Uterus (tissue), 4 donors: ENCODE measurements around the gene CLDN6. TPM values are rescaled to one million over a fixed set of nuclear protein-coding genes. Genes with fewer than 3 reads are reported as not detected.

Source experiments
- DNase-seq, 2 donors: peaks; one replicate each; pipeline ENCODE4 v3.0.0-alpha.2; 2019 to 2020
- H3K27ac ChIP-seq, 2 donors: fragments of 200-600 bp; sonication (generic); 1 replicate in 1 of 2; 2 replicates in 1 of 2; pipeline ENCODE4 v1.5.1; 2016 to 2018
- H3K27me3 ChIP-seq, 2 donors: fragments of 200-600 bp; sonication (generic); one replicate each; pipeline ENCODE4 v1.5.1; 2018 to 2019; ENCODE audit warnings: control low read depth in 1 of 2
- H3K36me3 ChIP-seq, 2 donors: fragments of 200-600 bp; sonication (generic); one replicate each; pipeline ENCODE4 v1.5.1; 2019; ENCODE audit warnings: control low read depth in 1 of 2
- H3K4me1 ChIP-seq, 2 donors: fragments of 200-600 bp; sonication (generic); one replicate each; pipeline ENCODE4 v1.5.1; 2018 to 2019; ENCODE audit warnings: control low read depth in 1 of 2
- H3K4me3 ChIP-seq, 2 donors: fragments of 200-600 bp; sonication (generic); 1 replicate in 1 of 2; 2 replicates in 1 of 2; pipeline ENCODE4 v1.5.1; 2018 to 2019; ENCODE audit warnings: mild to moderate bottlenecking in 1 of 2
- H3K9me3 ChIP-seq, 2 donors: fragments of 200-600 bp; sonication (generic); one replicate each; pipeline ENCODE4 v1.5.1; 2019; ENCODE audit warnings: control low read depth in 1 of 2
- POLR2A ChIP-seq, 2 donors: fragments of 450-650 bp; IDR thresholded peaks; one replicate each; pipeline ENCODE4 v1.6.1; 2016; ENCODE audit warnings: antibody characterized with exemption in 2 of 2, mild to moderate bottlenecking in 1 of 2, moderate library complexity in 1 of 2
- intact Hi-C: fragments of 100-400 bp; cut with DNase I; formaldehyde crosslinking; loops from one replicate; pipeline ENCODE4 v1.15.1; 2023; ENCODE audit warnings: low total_unique reads
- total RNA-seq, 4 donors: library from RNA; depleted of rRNA in 3 of 4; stranded (reverse); fragments of >200 nt in 3 of 4; gene quantifications; one replicate each; pipeline versions ENCODE4 v1.1.0 to v1.2.4, GENCODE V29; 2014 to 2023
- TF ChIP-seq, protein P1 (sequence below), 4 experiments: fragments of 200-600 bp in 2 of 4; fragments of 450-650 bp in 2 of 4; sonication (generic) in 2 of 4; IDR thresholded peaks; one replicate each; pipeline ENCODE4 v1.5.1; 2016 to 2019; ENCODE audit warnings: antibody characterized with exemption in 4 of 4, mild to moderate bottlenecking in 2 of 4, moderate library complexity in 1 of 4
- donor health status: DM: yes; HTN: yes; CAD: no.

CLDN6 gene
- total RNA-seq, 4 donors from 2014 or later: 4.1 TPM; not detected in 3

DNA sequence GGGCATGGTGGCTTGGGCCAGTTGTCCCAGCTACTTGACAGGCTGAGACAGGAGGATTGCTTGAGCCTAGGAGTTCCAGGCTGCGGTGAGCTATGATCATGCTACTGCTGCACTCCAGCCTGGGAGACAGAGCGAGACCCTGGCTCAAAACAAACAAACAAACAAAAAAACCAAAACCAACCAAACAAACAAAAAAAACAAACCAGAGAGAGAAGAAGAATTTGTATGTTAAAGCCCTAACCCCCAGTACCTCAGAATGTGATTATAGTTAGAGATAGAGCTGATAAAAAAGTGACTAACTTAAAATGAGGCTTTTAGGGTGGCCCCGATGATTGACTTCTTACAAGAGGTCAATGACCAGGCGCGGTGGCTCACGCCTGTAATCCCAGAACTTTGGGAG is 26.7 kb upstream of the CLDN6 start:
- Histone ChIP-seq H3K27ac (no peak overlapping the region), H3K36me3 (no peaks in the 10 kb centered on the region), H3K4me1 (peaks cover 0 to 16% of the 10 kb centered on the region in 2 donors), H3K9me3 (no peaks in the 10 kb centered on the region), H3K27me3 (peaks cover 29 to 37% of the 10 kb centered on the region in 2 donors), H3K4me3 (no peak overlapping the region)
- TF ChIP-seq, protein P1, sequence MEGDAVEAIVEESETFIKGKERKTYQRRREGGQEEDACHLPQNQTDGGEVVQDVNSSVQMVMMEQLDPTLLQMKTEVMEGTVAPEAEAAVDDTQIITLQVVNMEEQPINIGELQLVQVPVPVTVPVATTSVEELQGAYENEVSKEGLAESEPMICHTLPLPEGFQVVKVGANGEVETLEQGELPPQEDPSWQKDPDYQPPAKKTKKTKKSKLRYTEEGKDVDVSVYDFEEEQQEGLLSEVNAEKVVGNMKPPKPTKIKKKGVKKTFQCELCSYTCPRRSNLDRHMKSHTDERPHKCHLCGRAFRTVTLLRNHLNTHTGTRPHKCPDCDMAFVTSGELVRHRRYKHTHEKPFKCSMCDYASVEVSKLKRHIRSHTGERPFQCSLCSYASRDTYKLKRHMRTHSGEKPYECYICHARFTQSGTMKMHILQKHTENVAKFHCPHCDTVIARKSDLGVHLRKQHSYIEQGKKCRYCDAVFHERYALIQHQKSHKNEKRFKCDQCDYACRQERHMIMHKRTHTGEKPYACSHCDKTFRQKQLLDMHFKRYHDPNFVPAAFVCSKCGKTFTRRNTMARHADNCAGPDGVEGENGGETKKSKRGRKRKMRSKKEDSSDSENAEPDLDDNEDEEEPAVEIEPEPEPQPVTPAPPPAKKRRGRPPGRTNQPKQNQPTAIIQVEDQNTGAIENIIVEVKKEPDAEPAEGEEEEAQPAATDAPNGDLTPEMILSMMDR (IDR thresholded peaks at IDR 0.05): no peak
- TF ChIP-seq POLR2A (IDR thresholded peaks at IDR 0.05): no peak
- intact Hi-C loops: no loop called here
- no peak for DNase-seq

DNA sequence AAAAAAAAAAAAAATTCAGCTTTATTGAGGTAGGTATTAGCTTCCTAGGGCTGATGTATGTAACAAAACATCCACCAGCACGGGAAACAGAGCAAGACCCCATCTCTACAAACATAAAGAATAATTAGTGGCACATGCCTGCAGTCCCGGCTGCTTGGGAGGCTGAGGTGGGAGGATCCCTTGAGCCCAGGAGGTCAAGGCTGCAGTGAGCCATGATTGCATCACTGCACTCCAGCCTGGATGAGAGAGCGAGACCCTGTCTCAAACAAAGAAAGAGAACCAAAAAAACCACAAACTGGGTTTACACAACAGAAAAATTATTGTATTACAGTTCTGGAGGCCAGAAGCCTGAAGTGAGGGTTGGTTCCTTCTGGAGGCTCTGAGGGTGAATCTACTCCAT is 24.4 kb upstream of the CLDN6 start:
- Histone ChIP-seq H3K4me1 (peaks cover 0 to 16% of the 10 kb centered on the region in 2 donors), H3K27me3 (peaks cover 29 to 46% of the 10 kb centered on the region in 2 donors), H3K9me3 (no peaks in the 10 kb centered on the region), H3K4me3 (no peak overlapping the region), H3K27ac (no peak overlapping the region), H3K36me3 (no peaks in the 10 kb centered on the region)
- TF ChIP-seq, protein P1 (IDR thresholded peaks at IDR 0.05): no peak
- TF ChIP-seq POLR2A (IDR thresholded peaks at IDR 0.05): no peak
- DNase-seq: no peak
- intact Hi-C loops: no loop called here

DNA sequence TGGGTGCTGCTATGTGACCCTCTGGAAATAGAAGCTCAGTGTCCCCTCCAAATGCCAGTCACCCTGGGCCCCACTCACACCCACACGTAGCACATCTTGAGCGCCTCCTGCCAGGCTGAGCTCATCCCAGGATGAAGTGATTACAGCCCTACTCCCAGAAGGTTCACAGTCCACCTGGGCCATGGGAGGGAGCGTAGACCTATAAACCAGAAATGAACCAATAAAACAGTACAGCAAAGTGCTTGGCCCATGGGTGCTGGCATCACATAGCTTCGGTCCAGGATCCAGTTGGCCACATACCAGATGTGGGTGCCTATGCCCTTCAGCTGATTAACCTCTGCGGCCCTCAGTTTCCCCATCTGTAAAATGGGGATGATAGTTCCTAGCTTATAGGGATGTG is 20.9 kb upstream of the CLDN6 start:
- Histone ChIP-seq H3K27ac (no peak overlapping the region), H3K9me3 (no peaks in the 10 kb centered on the region), H3K4me3 (no peak overlapping the region), H3K27me3 (peaks cover 18 to 42% of the 10 kb centered on the region in 2 donors), H3K36me3 (no peaks in the 10 kb centered on the region), H3K4me1 (no peaks in the 10 kb centered on the region)
- DNase-seq: no peak
- TF ChIP-seq POLR2A (IDR thresholded peaks at IDR 0.05): no peak
- TF ChIP-seq, protein P1 (IDR thresholded peaks at IDR 0.05): no peak
- intact Hi-C loops: no loop called here

DNA sequence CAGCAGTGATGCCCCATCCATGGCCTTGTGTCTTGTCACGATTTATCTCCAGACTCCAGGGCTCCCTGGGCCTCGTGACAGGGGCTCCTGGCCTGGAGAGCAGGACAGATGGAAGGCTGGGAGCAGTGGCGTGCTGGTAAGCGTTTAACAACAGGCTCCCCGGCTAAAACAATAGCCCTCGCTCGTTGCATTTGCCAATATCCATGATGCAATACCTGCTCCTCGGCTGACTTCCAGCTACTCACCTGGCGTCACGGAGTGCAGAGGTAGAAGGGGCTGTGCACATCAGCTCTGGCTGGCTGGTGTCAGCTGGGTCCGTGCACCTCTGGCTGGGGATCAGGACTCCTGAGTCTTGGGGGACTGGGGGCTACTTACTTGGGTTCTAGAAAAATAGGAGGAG is 20.3 kb upstream of the CLDN6 start:
- H3K4me1 ChIP-seq: no peaks in the 10 kb centered on the region
- DNase-seq: no peak
- no peaks in the 10 kb centered on the region for H3K9me3 ChIP-seq
- H3K27ac ChIP-seq: no peak overlapping the region
- H3K36me3 ChIP-seq: no peaks in the 10 kb centered on the region
- intact Hi-C loops: no loop called here
- H3K27me3 ChIP-seq: peaks cover 18 to 36% of the 10 kb centered on the region in 2 donors
- no peak overlapping the region for H3K4me3 ChIP-seq
- TF ChIP-seq, protein P1 (IDR thresholded peaks at IDR 0.05): no peak
- TF ChIP-seq POLR2A (IDR thresholded peaks at IDR 0.05): no peak

DNA sequence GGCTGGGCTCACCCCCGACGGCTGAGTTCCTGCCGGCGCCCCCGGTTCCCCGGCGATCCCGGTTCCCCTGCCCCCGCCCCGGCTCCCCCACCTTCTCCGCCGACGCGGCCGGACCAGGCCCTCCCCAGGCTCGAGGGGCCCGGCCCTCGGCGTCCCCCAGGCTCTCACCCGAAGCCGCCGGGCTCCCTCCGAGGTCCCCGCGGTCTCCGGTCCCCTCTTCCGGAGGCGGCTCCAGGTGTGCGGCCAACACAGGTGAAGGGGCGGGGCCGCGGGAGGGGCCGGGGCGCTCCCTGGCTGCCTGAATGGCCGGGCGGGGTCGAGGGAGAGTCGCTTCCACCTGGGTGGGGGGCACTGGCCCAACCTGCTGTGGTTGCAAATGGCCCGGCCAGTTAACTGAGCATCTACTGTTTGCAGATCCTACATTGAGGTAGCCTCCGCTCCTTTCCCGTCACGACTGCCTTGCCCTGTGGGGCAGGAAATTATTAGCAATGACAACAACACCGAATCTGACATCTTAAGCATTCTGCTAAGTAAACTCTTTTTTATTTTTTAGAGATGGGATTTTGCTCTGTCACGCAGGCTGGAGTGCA is 18.8 kb upstream of the CLDN6 start, which contains the start of gene BICDL2:
TSS of gene BICDL2 (minus strand) at position 219 of the 590 bp plus-strand sequence. CDS start 1,448 bp downstream, outside the sequence.
- Histone ChIP-seq H3K27me3 (peaks cover 18 to 32% of the 10 kb centered on the region in 2 donors), H3K9me3 (no peaks in the 10 kb centered on the region), H3K27ac (no peak within 1 kb of the TSS), H3K4me1 (no peaks in the 10 kb centered on the region), H3K4me3 (no peak within 1 kb of the TSS), H3K36me3 (no peaks in the 10 kb centered on the region)
- intact Hi-C loops: no loop called here
- no peak for DNase-seq
- TF ChIP-seq, protein P1 (IDR thresholded peaks at IDR 0.05): no peak
- TF ChIP-seq POLR2A (IDR thresholded peaks at IDR 0.05): no peak
